ENCODE data around the gene TRPM8.

DNA sequence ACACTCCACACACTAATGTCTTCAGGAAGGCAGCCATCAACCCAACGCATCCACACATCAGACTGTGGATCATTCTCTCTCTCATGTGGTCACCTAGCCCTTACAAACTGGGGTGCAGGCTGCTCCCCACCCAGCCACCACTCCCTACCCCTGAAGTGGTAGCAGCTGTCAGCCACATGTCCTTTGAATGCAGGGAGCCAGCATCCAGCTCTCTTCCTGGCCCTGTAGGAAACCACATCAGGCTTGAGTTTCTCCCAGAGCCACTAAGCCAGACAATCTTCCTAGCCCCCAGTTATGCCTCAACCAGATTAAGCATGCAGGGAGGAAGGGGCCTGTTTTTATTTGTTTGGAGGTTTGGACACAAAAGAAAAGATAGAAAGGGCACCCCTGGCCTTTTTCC, 80.5 kb downstream of the TRPM8 start:
- TF ChIP-seq, protein P1, sequence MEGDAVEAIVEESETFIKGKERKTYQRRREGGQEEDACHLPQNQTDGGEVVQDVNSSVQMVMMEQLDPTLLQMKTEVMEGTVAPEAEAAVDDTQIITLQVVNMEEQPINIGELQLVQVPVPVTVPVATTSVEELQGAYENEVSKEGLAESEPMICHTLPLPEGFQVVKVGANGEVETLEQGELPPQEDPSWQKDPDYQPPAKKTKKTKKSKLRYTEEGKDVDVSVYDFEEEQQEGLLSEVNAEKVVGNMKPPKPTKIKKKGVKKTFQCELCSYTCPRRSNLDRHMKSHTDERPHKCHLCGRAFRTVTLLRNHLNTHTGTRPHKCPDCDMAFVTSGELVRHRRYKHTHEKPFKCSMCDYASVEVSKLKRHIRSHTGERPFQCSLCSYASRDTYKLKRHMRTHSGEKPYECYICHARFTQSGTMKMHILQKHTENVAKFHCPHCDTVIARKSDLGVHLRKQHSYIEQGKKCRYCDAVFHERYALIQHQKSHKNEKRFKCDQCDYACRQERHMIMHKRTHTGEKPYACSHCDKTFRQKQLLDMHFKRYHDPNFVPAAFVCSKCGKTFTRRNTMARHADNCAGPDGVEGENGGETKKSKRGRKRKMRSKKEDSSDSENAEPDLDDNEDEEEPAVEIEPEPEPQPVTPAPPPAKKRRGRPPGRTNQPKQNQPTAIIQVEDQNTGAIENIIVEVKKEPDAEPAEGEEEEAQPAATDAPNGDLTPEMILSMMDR (IDR thresholded peaks at IDR 0.05), result no peak
- TF ChIP-seq POLR2A (IDR thresholded peaks at IDR 0.05), result no peak
